T-helper 17 cell (primary cell): ENCODE measurements around the gene MBOAT2. TPM values are rescaled to one million over a fixed set of nuclear protein-coding genes. Genes with fewer than 3 reads are reported as not detected.

Experiments
- ATAC-seq: fragments of 150-1000 bp; cut with Tn5 transposase; 2 replicates; pipeline ENCODE4 v1.10.0; 2021; ENCODE audit warnings: mild to moderate bottlenecking, moderate library complexity
- DNase-seq, 3 donors: peaks; one replicate each; pipeline versions ENCODE4 v3.0.0 to v3.0.0-alpha.2; 2020 to 2021
- H3K9me3 ChIP-seq: one replicate; pipeline ENCODE4 v1.7.0; 2013; ENCODE audit warnings: low read length, mild to moderate bottlenecking; ENCODE audit not compliant: control insufficient read depth, poor library complexity, severe bottlenecking
- H3K27ac Mint-ChIP-seq: one replicate; pipeline ENCODE4 v1.8.0; 2022; ENCODE audit warnings: mild to moderate bottlenecking, moderate library complexity, mixed read lengths
- H3K27me3 Mint-ChIP-seq: one replicate; pipeline ENCODE4 v1.8.0; 2022; ENCODE audit warnings: mixed read lengths
- H3K36me3 Mint-ChIP-seq: one replicate; pipeline ENCODE4 v1.8.0; 2022; ENCODE audit warnings: low read depth, mixed read lengths
- H3K4me1 Mint-ChIP-seq: one replicate; pipeline ENCODE4 v1.8.0; 2022; ENCODE audit warnings: mild to moderate bottlenecking, mixed read lengths
- H3K4me3 Mint-ChIP-seq: one replicate; pipeline ENCODE4 v1.8.0; 2022; ENCODE audit warnings: mild to moderate bottlenecking, moderate library complexity, mixed read lengths
- total RNA-seq, 4 donors: library from RNA in 2 of 4; stranded (reverse) in 2 of 4; gene quantifications; one replicate each; pipeline ENCODE4 v1.2.3 and lab custom pipeline; 2022 to 2026

The MBOAT2 gene
- total RNA-seq, 2 donors from 2014 or later = 2.1 to 4.9 TPM

GRCh38 chr2:8888963-8889362 is 114.5 kb downstream of the MBOAT2 start:
- H3K9me3 ChIP-seq = no peaks in the 10 kb centered on the region
- H3K27ac Mint-ChIP-seq = no peak overlapping the region
- H3K27me3 Mint-ChIP-seq = no peaks in the 10 kb centered on the region
- no peak overlapping the region for H3K4me3 Mint-ChIP-seq
- no peaks in the 10 kb centered on the region for H3K36me3 Mint-ChIP-seq
- DNase-seq = no peak
- no peaks in the 10 kb centered on the region for H3K4me1 Mint-ChIP-seq
- ATAC-seq = no peak

GRCh38 chr2:8886876-8887275 is 116.6 kb downstream of the MBOAT2 start:
- Mint-ChIP-seq H3K27ac (no peak overlapping the region), H3K4me3 (no peak overlapping the region), H3K27me3 (no peaks in the 10 kb centered on the region), H3K36me3 (no peaks in the 10 kb centered on the region), H3K4me1 (no peaks in the 10 kb centered on the region)
- DNase-seq (no peak), ATAC-seq (no peak)
- no peaks in the 10 kb centered on the region for H3K9me3 ChIP-seq

GRCh38 chr2:8886202-8886518 is 117.3 kb downstream of the MBOAT2 start:
- DNase-seq (no peak), ATAC-seq (no peak)
- no peak overlapping the region for H3K4me3 Mint-ChIP-seq
- H3K27me3 Mint-ChIP-seq = no peaks in the 10 kb centered on the region
- H3K9me3 ChIP-seq = no peaks in the 10 kb centered on the region
- H3K27ac Mint-ChIP-seq = no peak overlapping the region
- H3K4me1 Mint-ChIP-seq = no peaks in the 10 kb centered on the region
- no peaks in the 10 kb centered on the region for H3K36me3 Mint-ChIP-seq

GRCh38 chr2:8885449-8886201 is 117.9 kb downstream of the MBOAT2 start:
- Mint-ChIP-seq H3K36me3 (no peaks in the 10 kb centered on the region), H3K27me3 (no peaks in the 10 kb centered on the region), H3K4me1 (no peaks in the 10 kb centered on the region), H3K4me3 (no peak overlapping the region), H3K27ac (no peak overlapping the region)
- DNase-seq (no peak), ATAC-seq (no peak)
- H3K9me3 ChIP-seq = no peaks in the 10 kb centered on the region

- Mint-ChIP-seq H3K27ac (no peak overlapping the region), H3K4me1 (no peaks in the 10 kb centered on the region), H3K27me3 (no peaks in the 10 kb centered on the region), H3K36me3 (no peaks in the 10 kb centered on the region), H3K4me3 (no peak overlapping the region)
- H3K9me3 ChIP-seq = no peaks in the 10 kb centered on the region
- ATAC-seq = no peak
- no peak for DNase-seq
Observed at GRCh38 chr2:8884812-8885211, 118.7 kb downstream of the MBOAT2 start.

- no peak overlapping the region for H3K4me3 Mint-ChIP-seq
- ATAC-seq (no peak), DNase-seq (no peak)
- no peak overlapping the region for H3K27ac Mint-ChIP-seq
- H3K27me3 Mint-ChIP-seq = no peaks in the 10 kb centered on the region
- H3K4me1 Mint-ChIP-seq = no peaks in the 10 kb centered on the region
- H3K9me3 ChIP-seq = no peaks in the 10 kb centered on the region
- peaks cover 2% of the 10 kb centered on the region for H3K36me3 Mint-ChIP-seq
Observed at GRCh38 chr2:8882094-8882493, 121.4 kb downstream of the MBOAT2 start.

GRCh38 chr2:8877894-8878293 is 125.6 kb downstream of the MBOAT2 start:
- peaks cover 2% of the 10 kb centered on the region for H3K4me1 Mint-ChIP-seq
- DNase-seq (no peak), ATAC-seq (no peak)
- no peak overlapping the region for H3K4me3 Mint-ChIP-seq
- no peak overlapping the region for H3K27ac Mint-ChIP-seq
- no peaks in the 10 kb centered on the region for H3K27me3 Mint-ChIP-seq
- no peaks in the 10 kb centered on the region for H3K9me3 ChIP-seq
- H3K36me3 Mint-ChIP-seq = peaks cover 2% of the 10 kb centered on the region

GRCh38 chr2:8877332-8877731 is 126.2 kb downstream of the MBOAT2 start:
- DNase-seq (no peak), ATAC-seq (no peak)
- H3K9me3 ChIP-seq = no peaks in the 10 kb centered on the region
- H3K4me1 Mint-ChIP-seq = peaks cover 3% of the 10 kb centered on the region
- no peak overlapping the region for H3K4me3 Mint-ChIP-seq
- H3K27me3 Mint-ChIP-seq = no peaks in the 10 kb centered on the region
- peaks cover 2% of the 10 kb centered on the region for H3K36me3 Mint-ChIP-seq
- peak overlapping the region; percentile 41 for H3K27ac Mint-ChIP-seq

GRCh38 chr2:8876628-8877027 is 126.9 kb downstream of the MBOAT2 start:
- H3K27me3 Mint-ChIP-seq = no peaks in the 10 kb centered on the region
- no peaks in the 10 kb centered on the region for H3K9me3 ChIP-seq
- ATAC-seq (no peak), DNase-seq (no peak)
- no peak overlapping the region for H3K4me3 Mint-ChIP-seq
- H3K4me1 Mint-ChIP-seq = peaks cover 3% of the 10 kb centered on the region
- H3K27ac Mint-ChIP-seq = no peak overlapping the region
- peaks cover 2% of the 10 kb centered on the region for H3K36me3 Mint-ChIP-seq

GRCh38 chr2:8872821-8873432 is 130.6 kb downstream of the MBOAT2 start:
- Mint-ChIP-seq H3K36me3 (peaks cover 4% of the 10 kb centered on the region), H3K27ac (no peak overlapping the region), H3K4me1 (peaks cover 3% of the 10 kb centered on the region), H3K4me3 (no peak overlapping the region), H3K27me3 (no peaks in the 10 kb centered on the region)
- DNase-seq = no peak
- no peak for ATAC-seq
- H3K9me3 ChIP-seq = no peaks in the 10 kb centered on the region

GRCh38 chr2:8870441-8870840 is 133.0 kb downstream of the MBOAT2 start:
- DNase-seq (no peak), ATAC-seq (no peak)
- H3K36me3 Mint-ChIP-seq = peaks cover 2% of the 10 kb centered on the region
- no peak overlapping the region for H3K27ac Mint-ChIP-seq
- no peaks in the 10 kb centered on the region for H3K9me3 ChIP-seq
- H3K4me3 Mint-ChIP-seq = no peak overlapping the region
- H3K27me3 Mint-ChIP-seq = no peaks in the 10 kb centered on the region
- peaks cover 8% of the 10 kb centered on the region for H3K4me1 Mint-ChIP-seq

- DNase-seq = no peak
- no peaks in the 10 kb centered on the region for H3K9me3 ChIP-seq
- peaks cover 2% of the 10 kb centered on the region for H3K36me3 Mint-ChIP-seq
- H3K27ac Mint-ChIP-seq = peak overlapping the region; percentile 34
- H3K4me3 Mint-ChIP-seq = no peak overlapping the region
- no peak for ATAC-seq
- peaks cover 5% of the 10 kb centered on the region for H3K4me1 Mint-ChIP-seq
- H3K27me3 Mint-ChIP-seq = no peaks in the 10 kb centered on the region
Observed at GRCh38 chr2:8867363-8867762, 136.1 kb downstream of the MBOAT2 start.

GRCh38 chr2:8863331-8863953 is 140.0 kb downstream of the MBOAT2 start:
- Mint-ChIP-seq H3K27me3 (no peaks in the 10 kb centered on the region), H3K4me3 (no peak overlapping the region), H3K4me1 (peaks cover 5% of the 10 kb centered on the region), H3K27ac (no peak overlapping the region), H3K36me3 (peaks cover 2% of the 10 kb centered on the region)
- H3K9me3 ChIP-seq = no peaks in the 10 kb centered on the region
- DNase-seq (no peak), ATAC-seq (no peak)

GRCh38 chr2:8862230-8862629 is 141.3 kb downstream of the MBOAT2 start:
- ATAC-seq = no peak
- H3K27ac Mint-ChIP-seq = no peak overlapping the region
- H3K4me3 Mint-ChIP-seq = no peak overlapping the region
- no peaks in the 10 kb centered on the region for H3K36me3 Mint-ChIP-seq
- no peaks in the 10 kb centered on the region for H3K9me3 ChIP-seq
- peaks cover 1% of the 10 kb centered on the region for H3K4me1 Mint-ChIP-seq
- no peaks in the 10 kb centered on the region for H3K27me3 Mint-ChIP-seq
- DNase-seq = no peak
